Nephron (organoid): ENCODE results near the gene IL16.
"Not testable (repeated sequence)": the region's sequence is repeated elsewhere in the genome, so short reads cannot be mapped to it uniquely, and the experiment has no call there.

Experiments
- H3K27ac Mint-ChIP-seq, 3 experiments: 2 replicates each; pipeline ENCODE4 v1.8.0; 2020; ENCODE audit warnings: mixed read lengths in 3 of 3, mild to moderate bottlenecking in 2 of 3, moderate library complexity in 1 of 3
- H3K27me3 Mint-ChIP-seq: 2 replicates; pipeline ENCODE4 v1.8.0; 2021; ENCODE audit warnings: low read depth, mild to moderate bottlenecking, moderate library complexity, mixed read lengths
- H3K36me3 Mint-ChIP-seq: 2 replicates; pipeline ENCODE4 v1.8.0; 2020; ENCODE audit warnings: low read depth, mixed read lengths
- H3K4me1 Mint-ChIP-seq: 2 replicates; pipeline ENCODE4 v1.8.0; 2020; ENCODE audit warnings: mixed read lengths
- H3K4me3 Mint-ChIP-seq, 3 experiments: 2 replicates each; pipeline ENCODE4 v1.8.0; 2020; ENCODE audit warnings: mild to moderate bottlenecking in 3 of 3, mixed read lengths in 3 of 3, moderate library complexity in 2 of 3
- H3K9me3 Mint-ChIP-seq: 2 replicates; pipeline ENCODE4 v1.8.0; 2020; ENCODE audit warnings: mixed read lengths
- CTCF ChIP-seq, 3 experiments: fragments of 200-600 bp; sonication (generic); IDR thresholded peaks; one replicate each; pipeline ENCODE4 v1.5.0; 2021; ENCODE audit warnings: antibody characterized with exemption in 3 of 3; ENCODE audit not compliant: unreplicated experiment in 3 of 3

IL16 gene

GRCh38 chr15:81199031-81199779 lies 2.5 kb downstream of the IL16 start:
- H3K27ac Mint-ChIP-seq: no peak overlapping the region
- no peaks in the 10 kb centered on the region for H3K36me3 Mint-ChIP-seq
- no peaks in the 10 kb centered on the region for H3K4me1 Mint-ChIP-seq
- no peaks in the 10 kb centered on the region for H3K9me3 Mint-ChIP-seq
- H3K4me3 Mint-ChIP-seq: no peak overlapping the region
- TF ChIP-seq CTCF (IDR thresholded peaks at IDR 0.05; ENCODE audit: unreplicated experiment in 3 of 3): no peak
- peaks cover 21% of the 10 kb centered on the region for H3K27me3 Mint-ChIP-seq

- Mint-ChIP-seq H3K9me3 (peaks cover 18% of the 10 kb centered on the region), H3K36me3 (no peaks in the 10 kb centered on the region), H3K27me3 (peaks cover 9% of the 10 kb centered on the region), H3K4me1 (no peaks in the 10 kb centered on the region), H3K4me3 (no peak overlapping the region), H3K27ac (no peak overlapping the region)
- TF ChIP-seq CTCF (IDR thresholded peaks at IDR 0.05; ENCODE audit: unreplicated experiment in 3 of 3): no peak
Observed at GRCh38 chr15:81206018-81206417, 9.3 kb downstream of the IL16 start.

- not testable (repeated sequence) for H3K27ac Mint-ChIP-seq, H3K27me3 Mint-ChIP-seq, H3K4me1 Mint-ChIP-seq, H3K4me3 Mint-ChIP-seq, H3K36me3 Mint-ChIP-seq
- H3K9me3 Mint-ChIP-seq: peaks cover 19% of the 10 kb centered on the region
Observed at GRCh38 chr15:81207987-81208386, 11.3 kb downstream of the IL16 start.

- H3K9me3 Mint-ChIP-seq: peaks cover 32% of the 10 kb centered on the region
- H3K4me3 Mint-ChIP-seq: no peak overlapping the region
- no peak overlapping the region for H3K27ac Mint-ChIP-seq
- no peaks in the 10 kb centered on the region for H3K4me1 Mint-ChIP-seq
- peaks cover 9% of the 10 kb centered on the region for H3K27me3 Mint-ChIP-seq
- H3K36me3 Mint-ChIP-seq: peaks cover 3% of the 10 kb centered on the region
- TF ChIP-seq CTCF (IDR thresholded peaks at IDR 0.05; ENCODE audit: unreplicated experiment in 3 of 3): no peak
Observed at GRCh38 chr15:81209635-81210034, 13.0 kb downstream of the IL16 start.

GRCh38 chr15:81211376-81211775 lies 14.7 kb downstream of the IL16 start:
- H3K4me1 Mint-ChIP-seq: no peaks in the 10 kb centered on the region
- no peak for TF ChIP-seq CTCF (IDR thresholded peaks at IDR 0.05; ENCODE audit: unreplicated experiment in 3 of 3)
- no peak overlapping the region for H3K4me3 Mint-ChIP-seq
- H3K27ac Mint-ChIP-seq: no peak overlapping the region
- peaks cover 38% of the 10 kb centered on the region for H3K9me3 Mint-ChIP-seq
- H3K36me3 Mint-ChIP-seq: peaks cover 3% of the 10 kb centered on the region
- peaks cover 9% of the 10 kb centered on the region for H3K27me3 Mint-ChIP-seq

GRCh38 chr15:81213982-81214381 lies 17.3 kb downstream of the IL16 start:
- Mint-ChIP-seq H3K27ac (no peak overlapping the region), H3K4me1 (no peaks in the 10 kb centered on the region), H3K36me3 (peaks cover 3% of the 10 kb centered on the region), H3K4me3 (no peak overlapping the region), H3K9me3 (peaks cover 28% of the 10 kb centered on the region), H3K27me3 (peaks cover 3% of the 10 kb centered on the region)
- no peak for TF ChIP-seq CTCF (IDR thresholded peaks at IDR 0.05; ENCODE audit: unreplicated experiment in 3 of 3)
